HAP-1 (cell line): ENCODE measurements around the gene COL6A2.
"Not testable (repeated sequence)": the region's sequence is repeated elsewhere in the genome, so short reads cannot be mapped to it uniquely, and the experiment has no call there.

Source experiments
- DNase-seq, 2 experiments: peaks; one replicate each; pipeline ENCODE4 v3.0.0-alpha.2; 2016 to 2020; ENCODE audit warnings: low spot score in 2 of 2
- H3K27me3 ChIP-seq: fragments of 250-450 bp; sonication (Bioruptor Pico); 2 replicates; pipeline ENCODE4 v1.5.1; 2020; ENCODE audit warnings: low read depth, mild to moderate bottlenecking, moderate library complexity
- H3K36me3 ChIP-seq: fragments of 250-450 bp; sonication (Bioruptor Pico); replicated peaks from 2 replicates; pipeline ENCODE4 v1.5.1; 2020; ENCODE audit warnings: mild to moderate bottlenecking
- H3K4me1 ChIP-seq: fragments of 250-450 bp; sonication (Bioruptor Pico); 2 replicates; pipeline ENCODE4 v1.5.1; 2020; ENCODE audit warnings: mild to moderate bottlenecking
- H3K4me3 ChIP-seq: fragments of 250-450 bp; sonication (Bioruptor Pico); 2 replicates; pipeline ENCODE4 v1.5.1; 2020; ENCODE audit warnings: mild to moderate bottlenecking, moderate library complexity
- H3K9me3 ChIP-seq: fragments of 250-450 bp; sonication (Bioruptor Pico); 2 replicates; pipeline ENCODE4 v1.5.1; 2020; ENCODE audit warnings: mild to moderate bottlenecking, moderate library complexity
- in situ Hi-C: fragments of 300-500 bp; cut with MboI; formaldehyde crosslinking; loops from 3 replicates; pipeline ENCODE4 v1.14.3; 2020; ENCODE audit warnings: low sequenced_read_pairs, inconsistent platforms, mixed read lengths

Gene COL6A2

GRCh38 chr21:46130831-46131587, 33.1 kb downstream of the COL6A2 start:
- Histone ChIP-seq H3K9me3 (no peaks in the 10 kb centered on the region), H3K36me3 (no peaks in the 10 kb centered on the region; the same call in none of the 2 replicates), H3K27me3 (no peaks in the 10 kb centered on the region), H3K4me3 (no peak overlapping the region), H3K4me1 (no peaks in the 10 kb centered on the region)
- no peak for DNase-seq
- in situ Hi-C loops: no loop called here

GRCh38 chr21:46131588-46131837, 33.6 kb downstream of the COL6A2 start:
- H3K27me3 ChIP-seq: no peaks in the 10 kb centered on the region
- in situ Hi-C loops: no loop called here
- H3K4me3 ChIP-seq: no peak overlapping the region
- H3K36me3 ChIP-seq: no peaks in the 10 kb centered on the region; the same call in 1 of the 2 replicates
- no peaks in the 10 kb centered on the region for H3K4me1 ChIP-seq
- no peaks in the 10 kb centered on the region for H3K9me3 ChIP-seq
- DNase-seq: no peak

DNA sequence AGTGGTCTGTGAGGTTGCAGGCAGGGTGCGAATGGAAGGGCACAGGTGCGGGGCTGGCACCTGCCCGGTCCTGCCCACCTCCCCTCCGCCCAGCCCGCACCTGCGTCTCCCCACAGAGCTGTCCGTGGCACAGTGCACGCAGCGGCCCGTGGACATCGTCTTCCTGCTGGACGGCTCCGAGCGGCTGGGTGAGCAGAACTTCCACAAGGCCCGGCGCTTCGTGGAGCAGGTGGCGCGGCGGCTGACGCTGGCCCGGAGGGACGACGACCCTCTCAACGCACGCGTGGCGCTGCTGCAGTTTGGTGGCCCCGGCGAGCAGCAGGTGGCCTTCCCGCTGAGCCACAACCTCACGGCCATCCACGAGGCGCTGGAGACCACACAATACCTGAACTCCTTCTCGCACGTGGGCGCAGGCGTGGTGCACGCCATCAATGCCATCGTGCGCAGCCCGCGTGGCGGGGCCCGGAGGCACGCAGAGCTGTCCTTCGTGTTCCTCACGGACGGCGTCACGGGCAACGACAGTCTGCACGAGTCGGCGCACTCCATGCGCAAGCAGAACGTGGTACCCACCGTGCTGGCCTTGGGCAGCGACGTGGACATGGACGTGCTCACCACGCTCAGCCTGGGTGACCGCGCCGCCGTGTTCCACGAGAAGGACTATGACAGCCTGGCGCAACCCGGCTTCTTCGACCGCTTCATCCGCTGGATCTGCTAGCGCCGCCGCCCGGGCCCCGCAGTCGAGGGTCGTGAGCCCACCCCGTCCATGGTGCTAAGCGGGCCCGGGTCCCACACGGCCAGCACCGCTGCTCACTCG, 34.1 kb downstream of the COL6A2 start:
- no peaks in the 10 kb centered on the region for H3K27me3 ChIP-seq
- H3K9me3 ChIP-seq: no peaks in the 10 kb centered on the region
- in situ Hi-C loops: no loop called here
- no peak for DNase-seq
- no peaks in the 10 kb centered on the region; the same call in 1 of the 2 replicates for H3K36me3 ChIP-seq
- H3K4me3 ChIP-seq: no peak overlapping the region
- H3K4me1 ChIP-seq: no peaks in the 10 kb centered on the region

DNA sequence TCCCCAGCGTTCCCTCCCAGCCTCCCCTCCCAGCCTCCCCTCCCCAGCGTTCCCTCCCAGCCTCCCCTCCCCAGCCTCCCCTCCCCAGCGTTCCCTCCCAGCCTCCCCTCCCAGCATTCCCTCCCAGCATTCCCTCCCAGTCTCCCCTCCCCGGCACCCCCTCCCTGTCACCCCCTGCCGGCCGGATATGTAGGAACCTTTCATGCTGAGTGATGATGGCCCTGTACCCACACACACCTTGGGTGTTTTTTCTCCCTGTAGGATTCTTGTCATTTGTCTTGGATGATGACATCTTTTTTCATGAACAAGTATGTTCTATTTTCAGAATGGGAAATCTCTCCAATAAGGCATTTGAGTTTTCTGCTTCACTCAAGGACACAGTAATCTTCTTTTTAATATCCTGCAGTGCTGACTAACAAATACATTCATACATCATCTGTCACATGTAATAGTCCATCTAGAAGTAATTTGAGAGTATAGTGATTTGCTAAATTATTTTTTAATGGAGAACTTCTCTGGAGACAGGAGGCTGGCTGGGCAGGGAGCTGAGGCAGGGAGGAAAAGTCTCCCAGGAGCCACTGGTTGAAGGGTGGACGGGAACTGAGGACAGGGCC, 38.0 kb downstream of the COL6A2 start:
- no peaks in the 10 kb centered on the region for H3K9me3 ChIP-seq
- peak in 1 of 2 experiments; percentile 38 for DNase-seq
- no peaks in the 10 kb centered on the region for H3K36me3 ChIP-seq
- H3K4me1 ChIP-seq: no peaks in the 10 kb centered on the region
- H3K27me3 ChIP-seq: no peaks in the 10 kb centered on the region
- H3K4me3 ChIP-seq: no peak overlapping the region
- in situ Hi-C loops: no loop called here

- in situ Hi-C loops: no loop called here
- DNase-seq: no peak
- Histone ChIP-seq H3K9me3 (no peaks in the 10 kb centered on the region), H3K4me3 (no peak overlapping the region), H3K4me1 (no peaks in the 10 kb centered on the region), H3K36me3 (no peaks in the 10 kb centered on the region), H3K27me3 (no peaks in the 10 kb centered on the region)
Measured at GRCh38 chr21:46136739-46137349, 38.9 kb downstream of the COL6A2 start.

DNA sequence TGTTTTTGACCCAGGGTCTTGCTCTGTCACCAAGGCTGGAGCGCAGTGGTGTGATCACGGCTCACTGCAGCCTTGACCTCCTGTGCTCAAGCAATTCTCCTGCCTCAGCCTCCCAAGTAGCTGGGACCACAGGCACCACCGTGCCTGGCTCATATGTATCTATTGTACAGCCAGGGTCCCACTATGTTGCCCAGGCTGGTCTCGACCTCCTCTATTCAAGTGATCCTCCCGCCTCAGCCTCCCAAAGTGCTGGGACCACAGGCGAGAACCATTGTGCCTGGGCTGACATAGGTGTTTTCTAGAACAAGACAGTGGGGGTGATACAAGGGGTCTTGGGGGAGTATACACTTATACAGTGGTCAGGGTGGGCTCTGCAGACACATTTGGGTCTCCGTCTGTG, 40.0 kb downstream of the COL6A2 start:
- in situ Hi-C loops: no loop called here
- 0 out of 2 replicates have a peak, but pooled peaks cover 3% of the 10 kb centered on the region for H3K9me3 ChIP-seq
- H3K4me3 ChIP-seq: no peak overlapping the region
- DNase-seq: no peak
- no peaks in the 10 kb centered on the region for H3K4me1 ChIP-seq
- H3K36me3 ChIP-seq: no peaks in the 10 kb centered on the region
- no peaks in the 10 kb centered on the region for H3K27me3 ChIP-seq

DNA sequence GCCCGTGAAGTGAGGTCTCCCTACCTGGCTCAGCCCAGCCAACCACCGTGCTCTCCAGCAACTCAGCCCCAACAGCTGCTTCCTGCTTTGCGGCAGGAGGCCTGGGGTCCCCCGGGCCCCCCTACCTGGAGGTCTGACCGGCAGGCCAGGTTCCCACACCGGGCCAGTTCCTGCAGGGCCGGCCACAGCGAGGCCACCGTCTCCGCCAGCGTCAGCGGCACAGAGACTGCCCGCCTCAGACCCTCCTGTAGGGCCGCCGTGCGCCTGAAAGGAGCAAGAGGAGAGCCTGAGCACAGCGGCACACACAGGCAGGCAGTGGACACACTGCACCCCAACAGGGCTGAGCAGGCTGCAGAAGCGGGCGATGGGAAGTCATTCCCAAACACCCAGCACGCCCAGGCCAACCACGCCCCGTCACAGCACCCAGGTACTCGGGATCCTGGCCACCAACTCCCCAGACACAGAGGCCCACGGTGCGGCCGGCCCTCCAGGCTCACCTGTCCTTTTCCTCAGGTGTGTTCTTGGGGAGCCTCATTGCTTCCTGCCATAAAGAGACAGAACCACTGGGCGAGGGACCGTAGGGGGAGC, 40.6 kb downstream of the COL6A2 start:
- H3K27me3 ChIP-seq: no peaks in the 10 kb centered on the region
- in situ Hi-C loops: no loop called here
- no peak overlapping the region for H3K4me3 ChIP-seq
- H3K4me1 ChIP-seq: no peaks in the 10 kb centered on the region
- no peaks in the 10 kb centered on the region for H3K36me3 ChIP-seq
- 0 out of 2 replicates have a peak, but pooled peaks cover 3% of the 10 kb centered on the region for H3K9me3 ChIP-seq
- DNase-seq: no peak

DNA sequence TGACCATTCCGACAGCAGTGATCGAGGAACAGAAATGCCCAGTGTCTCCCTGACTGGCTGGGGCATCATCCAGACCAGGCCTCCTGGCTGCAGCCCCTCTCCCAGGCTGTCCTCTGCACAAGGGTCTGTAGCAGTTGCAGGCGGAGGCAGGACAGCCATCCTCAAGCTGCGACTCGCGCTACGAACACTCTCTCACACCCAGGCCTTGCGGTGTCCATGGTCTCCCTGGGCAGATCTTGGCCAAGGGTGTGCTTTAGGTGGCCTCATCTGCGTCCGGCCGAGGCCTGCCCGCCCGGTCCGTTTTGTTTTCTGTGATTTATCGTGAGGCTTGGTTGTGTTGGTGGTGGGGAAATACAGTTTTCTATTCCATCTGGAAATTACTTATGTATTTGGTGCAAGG, 41.8 kb downstream of the COL6A2 start:
- Histone ChIP-seq H3K4me3 (no peak overlapping the region), H3K36me3 (no peaks in the 10 kb centered on the region), H3K27me3 (no peaks in the 10 kb centered on the region), H3K9me3 (0 out of 2 replicates have a peak, but pooled peaks cover 3% of the 10 kb centered on the region), H3K4me1 (peaks cover 5% of the 10 kb centered on the region; the same call in 1 of the 2 replicates)
- in situ Hi-C loops: no loop called here
- DNase-seq: no peak

DNA sequence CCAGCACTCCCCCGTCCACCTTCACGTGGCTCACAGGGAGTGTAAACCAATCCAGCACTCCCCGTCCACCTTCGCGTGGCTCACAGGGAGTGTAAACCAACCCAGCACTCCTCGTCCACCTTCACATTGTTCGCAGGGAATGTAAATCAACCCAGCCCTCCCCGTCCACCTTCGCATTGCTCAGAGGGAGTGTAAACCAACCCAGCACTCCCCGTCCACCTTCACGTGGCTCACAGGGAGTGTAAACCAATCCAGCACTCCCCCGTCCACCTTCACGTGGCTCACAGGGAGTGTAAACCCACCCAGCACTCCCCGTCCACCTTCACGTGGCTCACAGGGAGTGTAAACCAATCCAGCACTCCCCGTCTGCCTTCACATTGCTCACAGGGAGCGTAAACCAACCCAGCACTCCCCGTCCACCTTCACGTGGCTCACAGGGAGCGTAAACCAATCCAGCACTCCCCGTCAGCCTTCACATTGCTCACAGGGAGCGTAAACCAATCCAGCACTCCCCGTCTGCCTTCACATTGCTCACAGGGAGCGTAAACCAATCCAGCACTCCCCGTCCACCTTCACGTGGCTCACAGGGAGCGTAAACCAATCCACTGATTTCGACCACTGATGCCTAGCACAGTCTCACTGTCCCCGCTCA, 42.6 kb downstream of the COL6A2 start:
- H3K4me1 ChIP-seq, H3K27me3 ChIP-seq, H3K36me3 ChIP-seq, DNase-seq, H3K9me3 ChIP-seq, H3K4me3 ChIP-seq, in situ Hi-C loops: not testable (repeated sequence)

DNA sequence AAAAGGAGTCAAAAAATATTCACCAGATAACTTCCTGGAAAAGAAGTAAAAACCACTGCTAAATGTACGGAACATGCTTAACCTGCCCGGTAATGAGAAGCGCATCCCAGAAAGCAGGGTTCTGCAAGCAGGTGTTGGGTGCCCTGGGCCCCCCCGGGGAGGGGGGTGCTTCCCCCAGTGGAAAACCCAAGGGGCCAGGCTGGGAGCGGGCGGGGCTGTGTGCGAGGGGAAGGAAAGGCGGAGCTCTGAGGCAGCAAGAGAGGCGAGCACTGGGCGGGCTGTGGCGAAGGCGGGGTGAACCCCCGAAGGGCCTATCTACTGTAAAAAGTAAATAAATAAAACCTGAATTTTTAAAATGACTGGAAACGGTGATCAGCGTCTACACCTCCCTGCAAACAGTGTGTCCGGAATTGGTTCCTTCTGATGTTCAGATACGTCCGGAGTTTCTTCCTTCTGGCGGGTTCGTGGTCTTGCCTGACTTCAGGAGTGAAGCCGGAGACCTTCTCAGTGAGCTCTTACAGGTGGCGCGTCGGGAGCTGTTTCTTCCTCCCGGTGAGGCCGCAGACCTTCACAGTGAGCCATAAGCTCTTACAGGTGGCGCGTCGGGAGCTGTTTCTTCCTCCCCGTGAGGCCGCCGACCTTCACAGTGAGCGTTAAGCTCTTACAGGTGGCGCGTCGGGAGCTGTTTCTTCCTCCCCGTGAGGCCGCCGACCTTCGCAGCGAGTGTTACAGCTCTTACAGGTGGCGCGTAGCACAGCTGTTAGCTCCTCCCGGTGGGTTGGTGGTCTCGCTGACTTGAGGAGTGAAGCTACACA, 44.1 kb downstream of the COL6A2 start:
- no peaks in the 10 kb centered on the region for H3K36me3 ChIP-seq
- H3K27me3 ChIP-seq: no peaks in the 10 kb centered on the region
- peaks cover 5% of the 10 kb centered on the region; the same call in 1 of the 2 replicates for H3K4me1 ChIP-seq
- 0 out of 2 replicates have a peak, but pooled peaks cover 3% of the 10 kb centered on the region for H3K9me3 ChIP-seq
- H3K4me3 ChIP-seq: no peak overlapping the region
- in situ Hi-C loops: no loop called here
- no peak for DNase-seq

DNA sequence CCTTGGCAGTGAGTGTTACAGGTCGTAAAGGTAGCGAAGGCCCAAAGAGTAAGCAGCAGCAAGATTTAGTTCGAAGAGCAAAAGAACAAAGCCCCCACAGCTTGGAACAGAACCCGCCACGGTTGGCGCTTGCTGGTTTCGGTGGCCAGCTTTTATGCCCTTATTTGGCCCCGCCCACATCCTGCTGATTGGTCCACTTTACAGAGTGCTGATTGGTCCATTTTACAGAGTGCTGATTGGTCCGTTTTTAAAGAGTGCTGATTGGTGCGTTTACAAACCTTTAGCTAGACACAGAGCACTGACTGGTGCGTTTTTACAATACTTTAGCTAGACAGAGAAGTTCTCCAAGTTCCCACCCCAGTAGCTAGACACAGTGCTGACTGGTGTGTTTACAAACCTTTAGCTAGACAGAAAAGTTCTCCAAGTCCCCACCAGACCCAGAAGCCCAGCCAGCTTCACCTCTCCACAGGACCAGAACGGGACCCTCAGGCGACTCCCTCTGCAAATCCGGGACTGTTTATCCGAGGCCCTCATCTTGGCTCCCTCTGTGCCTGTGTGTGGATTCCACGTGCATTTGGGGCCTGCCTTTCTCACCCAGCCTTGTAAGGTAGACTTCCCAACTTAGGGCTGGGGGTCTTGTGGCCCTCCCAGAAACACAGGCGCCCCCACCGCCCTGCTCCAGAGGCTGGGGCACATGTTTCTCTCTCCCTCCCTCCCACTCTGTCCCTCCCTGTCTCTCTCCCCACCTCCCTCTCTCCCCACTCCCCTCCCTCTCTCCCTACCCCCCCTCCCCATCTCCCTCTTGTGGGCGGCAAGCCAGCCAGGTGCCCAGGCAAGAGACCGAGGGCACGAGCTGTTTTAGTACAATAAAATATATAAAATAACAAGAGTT, 44.9 kb downstream of the COL6A2 start:
- Histone ChIP-seq H3K4me1 (peaks cover 5% of the 10 kb centered on the region; the same call in 1 of the 2 replicates), H3K9me3 (0 out of 2 replicates have a peak, but pooled peaks cover 3% of the 10 kb centered on the region), H3K36me3 (no peaks in the 10 kb centered on the region), H3K4me3 (no peak overlapping the region), H3K27me3 (no peaks in the 10 kb centered on the region)
- peak in 1 of 2 experiments; percentile 34 for DNase-seq
- in situ Hi-C loops: no loop called here
